ENCODE results near the gene NKX6-2.
"Not testable (repeated sequence)": the region's sequence is repeated elsewhere in the genome, so short reads cannot be mapped to it uniquely, and the experiment has no call there.

The NKX6-2 gene

GRCh38 chr10:132776821-132777220 lies 9.1 kb downstream of the NKX6-2 start:
- TF ChIP-seq CTCF (IDR thresholded peaks at IDR 0.05; ENCODE audit: borderline replicate concordance, insufficient read depth, low read depth, low read length), result no peak
- no peak overlapping the region for H3K4me3 ChIP-seq (ENCODE audit: low read depth, low read length)

GRCh38 chr10:132776186-132776585 lies 9.8 kb downstream of the NKX6-2 start:
- TF ChIP-seq CTCF (IDR thresholded peaks at IDR 0.05; ENCODE audit: borderline replicate concordance, insufficient read depth, low read depth, low read length), result no peak
- H3K4me3 ChIP-seq (ENCODE audit: low read depth, low read length), result no peak overlapping the region

- TF ChIP-seq CTCF (IDR thresholded peaks at IDR 0.05; ENCODE audit: borderline replicate concordance, insufficient read depth, low read depth, low read length), result no peak
- H3K4me3 ChIP-seq (ENCODE audit: low read depth, low read length), result no peak overlapping the region
Observed at GRCh38 chr10:132774902-132775863, 10.8 kb downstream of the NKX6-2 start.

- TF ChIP-seq CTCF (IDR thresholded peaks at IDR 0.05; ENCODE audit: borderline replicate concordance, insufficient read depth, low read depth, low read length), result no peak
- no peak overlapping the region for H3K4me3 ChIP-seq (ENCODE audit: low read depth, low read length)
Observed at GRCh38 chr10:132774181-132774901, 11.6 kb downstream of the NKX6-2 start.

- not testable (repeated sequence) for H3K4me3 ChIP-seq (ENCODE audit: low read depth, low read length)
Observed at GRCh38 chr10:132772816-132773215, 13.1 kb downstream of the NKX6-2 start.

- no peak overlapping the region for H3K4me3 ChIP-seq (ENCODE audit: low read depth, low read length)
- TF ChIP-seq CTCF (IDR thresholded peaks at IDR 0.05; ENCODE audit: borderline replicate concordance, insufficient read depth, low read depth, low read length), result no peak
Observed at GRCh38 chr10:132770061-132771021, 15.6 kb downstream of the NKX6-2 start.
